OCI-LY7 (cell line): Measurements from ENCODE around the gene FOXP1.

Experiments
- EZH2phosphoT487 ChIP-seq: fragments of 200-600 bp; sonication (generic); IDR thresholded peaks from 2 replicates; pipeline ENCODE4 v1.6.1; 2018; ENCODE audit warnings: low read depth, borderline replicate concordance, mild to moderate bottlenecking, mixed run types, antibody characterized with exemption, low read length, moderate library complexity, mixed read lengths
- TF ChIP-seq, protein P1 (sequence below): fragments of 200-600 bp; sonication (generic); conservative IDR thresholded peaks from 2 replicates; pipeline ENCODE4 v1.5.1; 2014; ENCODE audit warnings: mild to moderate bottlenecking, antibody characterized with exemption, low read length, moderate library complexity, mixed read lengths

DNA sequence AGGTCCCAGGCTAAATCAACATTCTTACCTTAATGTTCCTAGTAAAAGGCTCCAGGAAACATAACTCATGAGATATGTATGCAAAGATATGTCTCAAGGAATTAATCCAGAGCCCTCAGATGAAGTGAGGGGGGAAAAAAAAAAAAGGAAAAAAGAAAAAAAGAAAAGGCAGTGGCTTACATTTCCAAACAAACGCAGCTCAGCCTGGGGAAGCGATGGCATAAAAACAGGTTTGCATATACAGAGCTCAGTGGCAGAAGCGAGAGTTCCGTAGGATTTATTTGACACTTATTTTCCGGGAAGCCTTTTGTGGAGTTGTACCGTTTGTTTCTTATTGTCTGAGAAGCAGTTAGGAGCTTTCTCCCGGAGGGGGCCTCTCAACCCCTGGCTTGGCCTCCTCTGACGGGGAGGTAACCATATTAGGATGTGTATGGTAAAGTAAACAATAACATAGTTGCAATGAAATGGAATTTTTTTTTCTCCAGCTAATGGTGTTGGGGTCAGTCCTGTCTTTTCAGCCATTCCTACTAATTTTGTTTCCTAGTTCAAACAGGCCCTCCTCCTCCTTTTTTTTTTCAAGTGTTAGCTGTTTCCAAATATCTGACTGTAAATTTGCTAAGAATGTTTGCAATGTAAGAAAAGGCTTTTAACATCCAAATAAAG lies 338.6 kb downstream of the FOXP1 start:
- TF ChIP-seq, protein P1, sequence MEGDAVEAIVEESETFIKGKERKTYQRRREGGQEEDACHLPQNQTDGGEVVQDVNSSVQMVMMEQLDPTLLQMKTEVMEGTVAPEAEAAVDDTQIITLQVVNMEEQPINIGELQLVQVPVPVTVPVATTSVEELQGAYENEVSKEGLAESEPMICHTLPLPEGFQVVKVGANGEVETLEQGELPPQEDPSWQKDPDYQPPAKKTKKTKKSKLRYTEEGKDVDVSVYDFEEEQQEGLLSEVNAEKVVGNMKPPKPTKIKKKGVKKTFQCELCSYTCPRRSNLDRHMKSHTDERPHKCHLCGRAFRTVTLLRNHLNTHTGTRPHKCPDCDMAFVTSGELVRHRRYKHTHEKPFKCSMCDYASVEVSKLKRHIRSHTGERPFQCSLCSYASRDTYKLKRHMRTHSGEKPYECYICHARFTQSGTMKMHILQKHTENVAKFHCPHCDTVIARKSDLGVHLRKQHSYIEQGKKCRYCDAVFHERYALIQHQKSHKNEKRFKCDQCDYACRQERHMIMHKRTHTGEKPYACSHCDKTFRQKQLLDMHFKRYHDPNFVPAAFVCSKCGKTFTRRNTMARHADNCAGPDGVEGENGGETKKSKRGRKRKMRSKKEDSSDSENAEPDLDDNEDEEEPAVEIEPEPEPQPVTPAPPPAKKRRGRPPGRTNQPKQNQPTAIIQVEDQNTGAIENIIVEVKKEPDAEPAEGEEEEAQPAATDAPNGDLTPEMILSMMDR = no peak
- TF ChIP-seq EZH2phosphoT487 = no peak
